Neural cell (in vitro differentiated cells): ENCODE results near the gene NUDT3. TPM values are rescaled to one million over a fixed set of nuclear protein-coding genes. Genes with fewer than 3 reads are reported as not detected.

Experiments used
- H2AFZ ChIP-seq: fragments of 200-600, 300-800 bp; sonication (generic), shearing (Covaris generic); 2 replicates; pipeline ENCODE4 v1.6.0; 2014; ENCODE audit warnings: low read depth, mild to moderate bottlenecking, antibody characterized with exemption, low read length, moderate library complexity
- H3F3A ChIP-seq: fragments of 200-600 bp; shearing (Covaris generic); 2 replicates; pipeline ENCODE4 v1.6.1; 2016; ENCODE audit warnings: mild to moderate bottlenecking, moderate library complexity, mixed read lengths, antibody characterized with exemption, low read length; ENCODE audit not compliant: insufficient read depth, poor library complexity, severe bottlenecking
- H3K27ac ChIP-seq: fragments of 200-600, 300-800 bp; sonication (generic), shearing (Covaris generic); 2 replicates; pipeline ENCODE4 v1.5.1; 2014; ENCODE audit warnings: mild to moderate bottlenecking, low read length, moderate library complexity
- H3K27me3 ChIP-seq: fragments of 300-800, 200-600 bp; sonication (generic), shearing (Covaris generic); 2 replicates; pipeline ENCODE4 v1.6.0; 2014; ENCODE audit warnings: mild to moderate bottlenecking, low read depth, low read length, moderate library complexity; ENCODE audit not compliant: insufficient read depth
- H3K36me3 ChIP-seq: fragments of 300-800, 200-600 bp; sonication (generic), shearing (Covaris generic); 2 replicates; pipeline ENCODE4 v1.5.1; 2014; ENCODE audit warnings: mild to moderate bottlenecking, antibody characterized with exemption, low read length, moderate library complexity; ENCODE audit not compliant: insufficient read depth
- H3K4me2 ChIP-seq: fragments of 300-800, 200-600 bp; sonication (generic), shearing (Covaris generic); 2 replicates; pipeline ENCODE4 v1.6.0; 2014; ENCODE audit warnings: mild to moderate bottlenecking, low read length
- H3K4me3 ChIP-seq: fragments of 300-800, 200-600 bp; sonication (generic), shearing (Covaris generic); 2 replicates; pipeline ENCODE4 v1.5.1; 2014; ENCODE audit warnings: mild to moderate bottlenecking, low read length, moderate library complexity
- H3K79me2 ChIP-seq: fragments of 200-600 bp; shearing (Covaris generic); replicated peaks from 2 replicates; pipeline ENCODE4 v1.6.0; 2014; ENCODE audit warnings: mild to moderate bottlenecking, low read length, moderate library complexity; ENCODE audit not compliant: insufficient read depth
- H3K9ac ChIP-seq: fragments of 300-800, 200-600 bp; sonication (generic), shearing (Covaris generic); 2 replicates; pipeline ENCODE4 v1.6.1; 2016; ENCODE audit warnings: mild to moderate bottlenecking, low read length, mixed read lengths
- H3K9me2 ChIP-seq: fragments of 200-600 bp; shearing (Covaris generic); 2 replicates; pipeline ENCODE4 v1.6.1; 2016; ENCODE audit warnings: mild to moderate bottlenecking, low read length, mixed read lengths; ENCODE audit not compliant: insufficient read depth
- H3K9me3 ChIP-seq: fragments of 200-600, 300-800 bp; sonication (generic), shearing (Covaris generic); 2 replicates; pipeline ENCODE4 v1.6.1; 2016; ENCODE audit warnings: mild to moderate bottlenecking, mixed run types, low read length, moderate library complexity, mixed read lengths
- H4K20me1 ChIP-seq: fragments of 200-600 bp; shearing (Covaris generic); 2 replicates; pipeline ENCODE4 v1.6.1; 2016; ENCODE audit warnings: mild to moderate bottlenecking, mixed run types; ENCODE audit not compliant: insufficient read depth
- CTCF ChIP-seq: fragments of 450-650 bp; IDR thresholded peaks from 2 replicates; pipeline ENCODE4 v1.5.1; 2014; ENCODE audit warnings: antibody characterized with exemption, mild to moderate bottlenecking, moderate library complexity; ENCODE audit not compliant: poor library complexity, severe bottlenecking
- EP300 ChIP-seq: fragments of 450-650 bp; conservative IDR thresholded peaks from 2 replicates; pipeline ENCODE4 v1.6.1; 2014; ENCODE audit warnings: antibody characterized with exemption, mild to moderate bottlenecking, moderate library complexity; ENCODE audit not compliant: poor library complexity, severe bottlenecking
- EZH2 ChIP-seq: fragments of 200-600, 300-800 bp; shearing (Covaris generic), sonication (generic); IDR thresholded peaks from 2 replicates; pipeline ENCODE4 v1.6.1; 2014; ENCODE audit warnings: antibody characterized with exemption, low read length, borderline replicate concordance, mild to moderate bottlenecking; ENCODE audit not compliant: insufficient read depth, poor library complexity, severe bottlenecking
- MXI1 ChIP-seq: fragments of 450-650 bp; conservative IDR thresholded peaks from 2 replicates; pipeline ENCODE4 v1.6.1; 2014; ENCODE audit warnings: antibody characterized with exemption, mild to moderate bottlenecking; ENCODE audit not compliant: poor library complexity, severe bottlenecking
- POLR2AphosphoS5 ChIP-seq: IDR thresholded peaks from 2 replicates; pipeline ENCODE4 v1.6.1; 2012
- RAD21 ChIP-seq: fragments of 450-650 bp; conservative IDR thresholded peaks from 2 replicates; pipeline ENCODE4 v1.6.1; 2014; ENCODE audit warnings: antibody characterized with exemption, mild to moderate bottlenecking, moderate library complexity
- REST ChIP-seq: IDR thresholded peaks from 2 replicates; pipeline ENCODE4 v1.6.1; 2012; ENCODE audit warnings: borderline replicate concordance
- SMC3 ChIP-seq: fragments of 450-650 bp; conservative IDR thresholded peaks from 2 replicates; pipeline ENCODE4 v1.6.1; 2014; ENCODE audit warnings: antibody characterized with exemption, mild to moderate bottlenecking, moderate library complexity; ENCODE audit not compliant: poor library complexity
- TAF1 ChIP-seq: IDR thresholded peaks from 2 replicates; pipeline ENCODE4 v1.6.1; 2012; ENCODE audit warnings: low read depth
- polyA plus RNA-seq: library from polyadenylated mRNA; depleted of rRNA; stranded (reverse); fragments of >200 nt; gene quantifications from 2 replicates; pipeline ENCODE4 v1.2.3, GENCODE V29; 2014

Gene NUDT3
- polyA plus RNA-seq, 1 donor from 2014 or later, result 80.2 TPM

GRCh38 chr6:34391473-34391785 lies 1.0 kb downstream of the NUDT3 start:
- H3K79me2 ChIP-seq, result peaks cover 54% of the 10 kb centered on the region
- H3K9ac ChIP-seq, result peak overlapping the region; percentile 89
- H3F3A ChIP-seq, result no peaks in the 10 kb centered on the region

More at GRCh38 chr6:34391473-34391785, 1.0 kb downstream of the NUDT3 start:
- Histone ChIP-seq H3K4me2 (peak overlapping the region; percentile 83), H3K9me2 (no peaks in the 10 kb centered on the region), H3K27ac (peak overlapping the region; percentile 92), H2AFZ (peak overlapping the region; percentile 22), H4K20me1 (no peaks in the 10 kb centered on the region), H3K27me3 (no peaks in the 10 kb centered on the region), H3K4me3 (peak overlapping the region; percentile 97), H3K9me3 (no peaks in the 10 kb centered on the region), H3K36me3 (no peaks in the 10 kb centered on the region)
- TF ChIP-seq EP300 (no peak), REST (no peak), RAD21 (no peak), CTCF (no peak), SMC3 (no peak), POLR2AphosphoS5 (no peak), TAF1 (no peak), MXI1 (no peak), EZH2 (no peak)
